SIG-M5 treated with dmso at 0.1 percent for 504 hours (cell line): Measurements from ENCODE around the gene PGGHG.
"Not testable (repeated sequence)": the region's sequence is repeated elsewhere in the genome, so short reads cannot be mapped to it uniquely, and the experiment has no call there.

ENCODE experiments used
- DNase-seq: peaks from one replicate; lab custom pipeline; 2025; ENCODE audit not compliant: unreplicated experiment; lab: John Stamatoyannopoulos, UW

PGGHG gene

GRCh38 chr11:329886-330253 lies 40.9 kb downstream of the PGGHG start:
- no peak for DNase-seq

- no peak for DNase-seq
Measured at GRCh38 chr11:330307-330693, 41.4 kb downstream of the PGGHG start.

- DNase-seq, result no peak
Measured at GRCh38 chr11:330694-331357, 41.9 kb downstream of the PGGHG start.

GRCh38 chr11:331358-332060 lies 42.6 kb downstream of the PGGHG start:
- DNase-seq, result no peak

DNA sequence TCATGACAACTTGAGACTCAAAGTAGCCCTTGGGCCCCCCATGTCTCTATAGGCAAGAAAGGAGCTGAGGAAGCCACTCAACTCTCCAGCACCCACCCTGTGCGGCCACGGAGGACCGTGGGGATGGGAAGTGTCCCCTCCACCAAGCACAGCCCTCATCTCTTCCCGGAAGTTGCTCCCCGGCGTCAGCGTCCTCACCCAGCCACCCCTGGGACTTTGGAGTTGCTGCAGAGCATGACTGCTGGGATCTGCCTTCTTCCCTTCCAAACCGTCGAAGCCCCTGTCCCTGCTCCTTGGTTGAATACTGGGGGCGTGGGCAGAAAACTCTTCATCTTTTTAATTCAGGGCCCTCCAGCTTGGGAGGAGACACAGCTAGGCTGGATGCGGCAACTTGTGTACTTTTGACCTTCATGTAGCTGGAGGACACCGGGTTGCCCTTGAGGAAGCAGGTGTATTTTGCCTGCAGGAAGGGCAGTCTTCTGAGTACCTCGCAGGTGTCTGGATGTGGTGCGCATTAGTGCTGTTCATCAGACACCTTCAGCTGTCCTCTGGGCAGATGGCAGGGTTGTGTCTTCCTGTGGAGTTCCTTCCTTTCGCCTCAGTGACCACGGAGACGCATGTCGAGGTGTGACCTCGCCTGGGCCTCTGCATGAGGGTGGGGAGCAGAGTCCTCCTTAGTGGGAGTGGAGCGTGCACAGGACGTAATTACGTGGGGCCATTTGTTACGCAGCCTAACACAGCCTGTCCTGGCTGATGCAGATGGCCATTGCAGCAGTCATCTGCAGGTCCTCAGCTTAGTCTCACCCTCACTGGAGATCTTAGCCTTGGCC lies 43.9 kb downstream of the PGGHG start:
- DNase-seq, result no peak

GRCh38 chr11:333616-334263 lies 44.8 kb downstream of the PGGHG start:
- not testable (repeated sequence) for DNase-seq

- DNase-seq, result no peak
Measured at GRCh38 chr11:334264-334994, 45.5 kb downstream of the PGGHG start.

- no peak for DNase-seq
Measured at GRCh38 chr11:335779-336658, 47.1 kb downstream of the PGGHG start.

GRCh38 chr11:336659-337198 lies 47.8 kb downstream of the PGGHG start:
- no peak for DNase-seq

DNA sequence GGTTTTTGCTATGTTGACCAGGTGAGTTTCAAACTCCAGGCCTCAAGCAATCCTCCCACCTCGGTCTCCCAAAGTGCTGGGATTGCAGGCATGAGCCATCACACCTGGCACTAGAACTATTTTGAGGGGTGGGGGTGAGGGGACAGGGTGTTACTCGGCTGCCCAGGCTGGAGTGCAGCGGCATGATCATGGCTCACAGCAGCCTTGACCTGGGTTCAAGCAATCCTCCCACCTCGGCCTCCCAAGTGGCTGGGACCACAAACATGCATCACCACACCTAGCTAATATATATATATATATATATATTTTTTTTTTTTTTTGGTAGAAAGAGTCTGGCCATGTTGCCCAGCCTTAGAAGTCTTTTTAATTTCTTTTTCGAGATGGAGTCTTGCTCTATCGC lies 48.8 kb downstream of the PGGHG start:
- no peak for DNase-seq

DNA sequence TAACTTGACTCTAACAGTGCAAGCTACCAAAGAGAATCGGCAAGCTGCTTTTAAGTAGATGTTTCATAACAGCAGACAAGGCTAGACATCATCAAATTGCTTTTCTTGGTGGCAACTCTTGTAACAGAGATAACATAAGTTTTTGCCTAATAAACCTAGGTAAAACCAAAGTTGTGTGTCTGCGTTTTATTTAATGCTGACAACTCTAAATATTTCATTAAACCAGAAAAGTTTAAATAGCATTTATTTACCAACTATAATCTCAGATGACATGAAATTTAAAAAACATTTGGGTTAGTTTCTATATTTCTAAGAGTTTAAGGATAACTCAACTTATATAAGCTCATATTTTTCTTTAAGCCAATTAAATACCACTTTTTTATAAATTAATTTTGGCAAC lies 51.0 kb downstream of the PGGHG start:
- no peak for DNase-seq

DNA sequence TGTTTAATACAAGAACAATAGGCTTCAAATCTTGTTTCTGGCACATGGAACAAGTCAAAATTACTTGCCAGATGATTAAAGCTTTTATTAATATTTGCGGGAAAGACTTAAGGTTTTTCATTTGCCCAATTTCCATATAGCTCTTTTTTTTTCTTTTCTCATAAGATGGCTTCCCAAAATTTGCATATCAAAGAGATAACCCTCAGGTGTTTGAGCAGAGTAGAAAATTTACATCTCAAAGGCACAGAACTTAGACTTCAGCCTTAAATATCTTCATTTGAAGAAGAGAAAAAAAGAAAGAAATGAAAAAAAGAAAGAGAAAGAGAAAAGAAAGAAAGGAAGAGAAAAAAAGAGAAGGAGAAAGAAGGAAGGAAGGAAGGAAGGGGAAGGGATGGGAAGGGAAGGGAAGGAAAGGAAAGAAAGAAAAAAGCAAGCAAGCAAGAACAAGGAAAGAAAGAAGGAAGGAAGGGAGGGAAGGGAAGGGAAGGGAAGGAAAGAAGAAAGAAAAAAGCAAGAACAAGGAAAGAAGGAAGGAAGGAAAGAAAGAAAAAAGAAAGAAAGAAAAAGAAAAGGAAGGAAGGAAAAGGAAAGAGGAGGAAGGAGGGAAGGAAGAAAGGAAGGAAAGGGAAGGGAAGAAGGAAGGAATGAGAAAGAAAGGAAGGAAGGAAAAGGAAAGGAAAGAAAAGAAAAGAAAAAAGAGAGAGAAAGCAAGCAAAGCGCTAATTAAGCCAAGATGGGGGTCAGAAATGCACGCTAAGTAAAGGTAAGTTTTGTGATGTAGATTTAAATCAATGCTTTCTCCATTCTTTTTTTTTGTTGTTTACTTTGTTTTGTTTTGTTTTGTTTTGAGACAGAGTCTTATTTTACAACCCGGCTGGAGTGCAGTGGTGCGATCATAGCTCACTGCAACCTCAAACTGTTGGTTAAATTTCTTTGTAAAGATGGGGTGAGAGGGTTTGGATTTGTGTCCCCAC lies 51.9 kb downstream of the PGGHG start:
- no peak for DNase-seq

DNA sequence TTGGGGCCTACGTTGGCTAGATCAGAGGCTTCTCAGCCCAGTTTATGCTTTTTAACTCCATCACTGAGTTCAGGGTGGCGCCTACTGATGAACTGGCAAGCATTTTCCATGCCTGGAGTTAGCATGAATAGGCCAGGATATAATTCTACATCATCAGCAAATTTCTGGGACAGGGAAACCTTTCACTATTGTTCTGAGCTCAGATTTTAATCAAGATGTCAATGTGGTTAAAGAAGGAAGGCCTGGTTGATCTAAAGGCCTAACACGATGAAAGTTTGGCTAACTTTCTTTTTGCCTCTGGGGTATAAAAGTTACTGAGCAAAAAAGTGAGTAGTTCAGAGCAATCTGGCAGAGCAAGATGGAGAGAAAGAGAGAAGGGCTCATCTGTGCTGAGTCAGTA lies 53.4 kb downstream of the PGGHG start:
- DNase-seq, result no peak

- no peak for DNase-seq
Measured at GRCh38 chr11:344836-345578, 56.1 kb downstream of the PGGHG start.
